ENCODE results near the gene PML.

Gene PML

GRCh38 chr15:73983211-73983727 lies 11.2 kb upstream of the PML start (continued):
- TF ChIP-seq ZNF785 (tag by site-specific recombination; IDR thresholded peaks at IDR 0.05) (no peak), ZNF670 (tag by site-specific recombination; IDR thresholded peaks at IDR 0.05; ENCODE audit: low read depth) (no peak), ZBTB48 (tag by site-specific recombination; IDR thresholded peaks at IDR 0.05) (peak; percentile 92), WT1 (tag by site-specific recombination; IDR thresholded peaks at IDR 0.05) (no peak), ZNF146 (tag by site-specific recombination; IDR thresholded peaks at IDR 0.05) (no peak), PRDM6 (tag by site-specific recombination; IDR thresholded peaks at IDR 0.05) (no peak), ZBTB21 (tag by site-specific recombination; IDR thresholded peaks at IDR 0.05) (peak; percentile 17; the same call in 1 of the 2 replicates), ZFP3 (tag by site-specific recombination; IDR thresholded peaks at IDR 0.05; ENCODE audit: low read depth) (no peak), ZBTB17 (tag by site-specific recombination; IDR thresholded peaks at IDR 0.05) (peak; percentile 27; the same call in 1 of the 2 replicates), PRDM2 (tag by site-specific recombination; IDR thresholded peaks at IDR 0.05; ENCODE audit: borderline replicate concordance) (no peak), ZIC2 (tag by site-specific recombination; IDR thresholded peaks at IDR 0.05) (peak; percentile 78), ZNF707 (tag by site-specific recombination; IDR thresholded peaks at IDR 0.05) (no peak), ZNF37A (tag by site-specific recombination; IDR thresholded peaks at IDR 0.05) (no peak), ZNF518A (tag by site-specific recombination; conservative IDR thresholded peaks at IDR 0.05; ENCODE audit: low read depth) (no peak), ZNF596 (tag by site-specific recombination; IDR thresholded peaks at IDR 0.05) (no peak), ZBTB20 (tag by site-specific recombination; IDR thresholded peaks at IDR 0.05) (peak; percentile 80), ZNF398 (tag by site-specific recombination; IDR thresholded peaks at IDR 0.05) (peak; percentile 78), TRIM28 (IDR thresholded peaks at IDR 0.05; ENCODE audit: borderline replicate concordance, low read length) (no peak), ZNF768 (tag by site-specific recombination; IDR thresholded peaks at IDR 0.05) (no peak), KLF7 (tag by site-specific recombination; IDR thresholded peaks at IDR 0.05; ENCODE audit: borderline replicate concordance) (no peak), ZNF19 (tag by site-specific recombination; IDR thresholded peaks at IDR 0.05; ENCODE audit: low read depth) (no peak), AEBP2 (tag by site-specific recombination; IDR thresholded peaks at IDR 0.05; ENCODE audit: borderline replicate concordance) (no peak), SETDB1 (IDR thresholded peaks at IDR 0.05; ENCODE audit: insufficient read length, low read length) (no peak), ZNF239 (tag by site-specific recombination; IDR thresholded peaks at IDR 0.05) (no peak), GLI2 (tag by site-specific recombination; IDR thresholded peaks at IDR 0.05; ENCODE audit: borderline replicate concordance, low read depth) (no peak)
